OCI-LY7 (cell line): ENCODE results near the gene PTP4A2.

Source experiments
- EZH2phosphoT487 ChIP-seq: fragments of 200-600 bp; sonication (generic); IDR thresholded peaks from 2 replicates; pipeline ENCODE4 v1.6.1; 2018; ENCODE audit warnings: low read depth, borderline replicate concordance, mild to moderate bottlenecking, mixed run types, antibody characterized with exemption, low read length, moderate library complexity, mixed read lengths
- TF ChIP-seq, protein P1 (sequence below): fragments of 200-600 bp; sonication (generic); conservative IDR thresholded peaks from 2 replicates; pipeline ENCODE4 v1.5.1; 2014; ENCODE audit warnings: mild to moderate bottlenecking, antibody characterized with exemption, low read length, moderate library complexity, mixed read lengths

DNA sequence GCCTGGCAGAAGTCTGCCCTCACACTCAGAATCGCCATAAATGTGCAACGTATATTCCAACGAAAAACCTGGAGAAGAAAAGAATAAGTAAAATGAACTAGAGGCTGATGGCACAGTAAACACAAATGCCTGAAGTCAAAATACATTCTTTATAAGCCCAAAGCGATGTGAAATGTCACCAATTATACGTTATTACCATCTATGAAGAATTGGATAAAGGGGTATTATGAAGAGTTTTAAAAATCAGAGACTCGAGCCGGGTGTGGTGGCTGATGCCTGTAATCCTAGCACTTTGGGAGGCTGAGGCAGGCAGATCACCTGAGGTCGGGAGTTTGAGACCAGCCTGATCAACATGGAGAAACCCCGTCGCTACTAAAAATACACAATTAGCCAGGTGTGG lies 18.6 kb downstream of the PTP4A2 start:
- TF ChIP-seq, protein P1, sequence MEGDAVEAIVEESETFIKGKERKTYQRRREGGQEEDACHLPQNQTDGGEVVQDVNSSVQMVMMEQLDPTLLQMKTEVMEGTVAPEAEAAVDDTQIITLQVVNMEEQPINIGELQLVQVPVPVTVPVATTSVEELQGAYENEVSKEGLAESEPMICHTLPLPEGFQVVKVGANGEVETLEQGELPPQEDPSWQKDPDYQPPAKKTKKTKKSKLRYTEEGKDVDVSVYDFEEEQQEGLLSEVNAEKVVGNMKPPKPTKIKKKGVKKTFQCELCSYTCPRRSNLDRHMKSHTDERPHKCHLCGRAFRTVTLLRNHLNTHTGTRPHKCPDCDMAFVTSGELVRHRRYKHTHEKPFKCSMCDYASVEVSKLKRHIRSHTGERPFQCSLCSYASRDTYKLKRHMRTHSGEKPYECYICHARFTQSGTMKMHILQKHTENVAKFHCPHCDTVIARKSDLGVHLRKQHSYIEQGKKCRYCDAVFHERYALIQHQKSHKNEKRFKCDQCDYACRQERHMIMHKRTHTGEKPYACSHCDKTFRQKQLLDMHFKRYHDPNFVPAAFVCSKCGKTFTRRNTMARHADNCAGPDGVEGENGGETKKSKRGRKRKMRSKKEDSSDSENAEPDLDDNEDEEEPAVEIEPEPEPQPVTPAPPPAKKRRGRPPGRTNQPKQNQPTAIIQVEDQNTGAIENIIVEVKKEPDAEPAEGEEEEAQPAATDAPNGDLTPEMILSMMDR, result no peak
- no peak for TF ChIP-seq EZH2phosphoT487
